Kidney (tissue), 14 donors: Measurements from ENCODE around the gene GM2A. TPM values are rescaled to one million over a fixed set of nuclear protein-coding genes. Genes with fewer than 3 reads are reported as not detected.

ENCODE experiments used
- DNase-seq, 5 donors: peaks; one replicate each; pipeline ENCODE4 v3.0.0-alpha.2; 2013 to 2020
- FAIRE-seq: peaks from 2 replicates; lab custom pipeline; 2012; peaks lifted over from hg19 to GRCh38; lab: Jason Lieb, UNC
- H3K27ac ChIP-seq, 2 donors: one replicate each; pipeline ENCODE4 v1.7.0; 2013; ENCODE audit warnings: low read depth in 2 of 2, low read length in 2 of 2, inconsistent platforms in 1 of 2
- H3K27me3 ChIP-seq: one replicate; pipeline ENCODE4 v1.7.1; 2013; ENCODE audit warnings: low read length, inconsistent platforms; ENCODE audit not compliant: control insufficient read depth, insufficient read depth
- H3K36me3 ChIP-seq, 3 donors: one replicate each; pipeline versions ENCODE4 v1.7.0 to v1.7.1; 2013; ENCODE audit warnings: low read length in 3 of 3, control low read depth in 1 of 3, inconsistent platforms in 1 of 3; ENCODE audit not compliant: insufficient read depth in 3 of 3, control insufficient read depth in 2 of 3
- H3K4me1 ChIP-seq, 3 donors: one replicate each; pipeline versions ENCODE4 v1.7.0 to v1.7.1; 2013; ENCODE audit warnings: low read length in 3 of 3, inconsistent platforms in 1 of 3, low read depth in 1 of 3; ENCODE audit not compliant: control insufficient read depth in 2 of 3, insufficient read depth in 2 of 3
- H3K4me3 ChIP-seq, 3 donors: one replicate each; pipeline versions ENCODE4 v1.7.0 to v1.8.1; 2013; ENCODE audit warnings: low read length in 3 of 3, control low read depth in 1 of 3, inconsistent platforms in 1 of 3
- H3K9ac ChIP-seq, 3 donors: one replicate each; pipeline versions ENCODE4 v1.7.0 to v1.7.1; 2013; ENCODE audit warnings: low read length in 3 of 3, control low read depth in 1 of 3, inconsistent platforms in 1 of 3
- H3K9me3 ChIP-seq, 3 donors: one replicate each; pipeline versions ENCODE4 v1.7.0 to v1.7.1; 2013; ENCODE audit warnings: low read length in 3 of 3, control low read depth in 1 of 3, inconsistent platforms in 1 of 3; ENCODE audit not compliant: control insufficient read depth in 2 of 3, insufficient read depth in 1 of 3
- intact Hi-C: fragments of 100-400 bp; cut with DNase I; formaldehyde crosslinking; loops from one replicate; pipeline ENCODE4 v1.11.1; 2022
- polyA plus RNA-seq: library from polyadenylated mRNA; stranded (reverse); fragments of 350-450 nt; fragmentation: Illumina TruSeq; extraction: RNeasy Lipid Tissue Mini Kit (QIAGEN cat#74804); gene quantifications from one replicate; pipeline ENCODE4 v1.2.3, GENCODE V29; 2014; ENCODE audit warnings: low read depth, low replicate concordance; ENCODE audit not compliant: insufficient read depth
- total RNA-seq: library from RNA; stranded (reverse); fragmentation: NEBNext Ultra II Directional; extraction: Animal tissue kit (Norgen Biotek cat#: 25700); gene quantifications from one replicate; pipeline ENCODE4 v1.2.1, GENCODE V29; 2021
- TF ChIP-seq, protein P1 (sequence below): IDR thresholded peaks from 3 replicates; pipeline ENCODE4 v1.5.1; 2012; ENCODE audit warnings: mild to moderate bottlenecking, moderate library complexity, borderline replicate concordance; ENCODE audit not compliant: insufficient read depth; ENCODE audit errors: extremely low read depth
- donor health status: control.
- donor health status: control.
- donor health status: control.
- donor health status: control.
- donor health status: control.
- donor health status: DM: yes; HTN: yes; CAD: no.
- donor health status: Normal renal cell carcinoma (clear cell type).

The GM2A gene
- total and polyA plus RNA-seq, 2 donors from 2014 or later: 13.7 to 29.8 TPM

DNA sequence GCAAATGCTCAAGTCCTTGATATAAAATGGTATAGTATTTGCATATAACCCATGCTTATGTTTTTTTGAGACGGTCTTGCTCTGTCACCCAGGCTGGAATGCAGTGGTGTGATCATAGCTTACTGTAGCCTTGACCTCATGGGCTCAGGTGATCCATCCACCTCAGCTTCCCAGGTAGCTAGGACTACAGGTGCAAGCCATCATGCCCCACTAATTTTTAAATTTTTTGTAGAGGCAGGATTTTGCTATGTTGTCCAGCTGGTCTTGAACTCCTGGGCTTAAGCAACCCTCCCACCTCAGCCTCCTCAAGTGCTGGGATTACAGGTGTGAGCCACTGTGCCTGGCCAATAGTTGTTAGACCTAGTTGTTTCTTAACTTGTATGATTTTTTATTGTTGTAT lies 33.3 kb downstream of the GM2A start:
- intact Hi-C loops: no loop called here
- Histone ChIP-seq H3K9me3 (no peaks in the 10 kb centered on the region), H3K27me3 (no peaks in the 10 kb centered on the region), H3K4me1 (no peaks in the 10 kb centered on the region), H3K4me3 (no peak overlapping the region), H3K27ac (no peak overlapping the region), H3K36me3 (no peaks in the 10 kb centered on the region), H3K9ac (no peak overlapping the region)
- TF ChIP-seq, protein P1, sequence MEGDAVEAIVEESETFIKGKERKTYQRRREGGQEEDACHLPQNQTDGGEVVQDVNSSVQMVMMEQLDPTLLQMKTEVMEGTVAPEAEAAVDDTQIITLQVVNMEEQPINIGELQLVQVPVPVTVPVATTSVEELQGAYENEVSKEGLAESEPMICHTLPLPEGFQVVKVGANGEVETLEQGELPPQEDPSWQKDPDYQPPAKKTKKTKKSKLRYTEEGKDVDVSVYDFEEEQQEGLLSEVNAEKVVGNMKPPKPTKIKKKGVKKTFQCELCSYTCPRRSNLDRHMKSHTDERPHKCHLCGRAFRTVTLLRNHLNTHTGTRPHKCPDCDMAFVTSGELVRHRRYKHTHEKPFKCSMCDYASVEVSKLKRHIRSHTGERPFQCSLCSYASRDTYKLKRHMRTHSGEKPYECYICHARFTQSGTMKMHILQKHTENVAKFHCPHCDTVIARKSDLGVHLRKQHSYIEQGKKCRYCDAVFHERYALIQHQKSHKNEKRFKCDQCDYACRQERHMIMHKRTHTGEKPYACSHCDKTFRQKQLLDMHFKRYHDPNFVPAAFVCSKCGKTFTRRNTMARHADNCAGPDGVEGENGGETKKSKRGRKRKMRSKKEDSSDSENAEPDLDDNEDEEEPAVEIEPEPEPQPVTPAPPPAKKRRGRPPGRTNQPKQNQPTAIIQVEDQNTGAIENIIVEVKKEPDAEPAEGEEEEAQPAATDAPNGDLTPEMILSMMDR: no peak
- FAIRE-seq (no peak), DNase-seq (peak in 1 of 5 donors; percentile 5)

DNA sequence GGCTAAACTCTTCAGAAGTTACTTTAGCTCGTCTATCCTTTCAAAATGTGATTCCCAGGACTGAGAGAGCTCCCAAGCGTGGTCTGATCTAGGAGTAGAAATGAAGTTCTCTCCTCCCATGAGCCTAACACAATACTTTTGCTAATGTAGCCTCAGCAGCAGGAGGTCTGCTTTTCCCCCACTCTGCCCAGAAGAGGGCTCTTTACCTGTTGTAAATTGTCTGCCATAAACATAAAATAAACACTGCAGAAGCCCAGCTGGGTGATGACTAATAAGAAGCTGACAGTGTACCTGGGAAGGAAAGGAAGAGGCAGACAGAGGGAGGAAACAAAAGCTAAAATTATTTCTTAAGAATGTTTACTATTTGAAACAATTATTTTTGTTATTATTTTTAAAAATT lies 35.2 kb downstream of the GM2A start:
- Histone ChIP-seq H3K9ac (no peak overlapping the region), H3K27ac (no peak overlapping the region), H3K4me1 (no peaks in the 10 kb centered on the region), H3K36me3 (no peaks in the 10 kb centered on the region), H3K9me3 (no peaks in the 10 kb centered on the region), H3K27me3 (no peaks in the 10 kb centered on the region), H3K4me3 (no peak overlapping the region)
- FAIRE-seq (no peak), DNase-seq (no peak)
- TF ChIP-seq, protein P1: no peak
- intact Hi-C loops: no loop called here

DNA sequence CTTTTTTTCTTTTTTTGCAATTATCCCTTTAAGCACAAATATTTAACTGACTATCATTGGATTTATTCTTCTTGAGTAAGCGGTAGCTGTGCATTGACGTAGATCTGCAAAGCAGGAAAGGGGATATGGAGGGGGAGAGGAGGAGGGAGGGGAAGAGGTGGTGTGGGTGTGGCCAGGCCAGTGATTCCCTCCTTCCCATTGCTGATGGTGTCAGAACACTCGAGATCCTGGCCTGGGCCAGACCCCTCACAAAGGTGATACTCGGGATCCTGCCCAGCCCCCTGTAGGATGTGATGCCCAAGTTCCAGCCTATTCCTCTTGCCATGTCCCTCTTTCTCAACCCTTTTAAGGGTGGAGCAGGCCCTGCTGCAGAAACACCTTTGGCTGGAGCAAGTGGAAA lies 40.6 kb downstream of the GM2A start:
- intact Hi-C loops: no loop called here
- FAIRE-seq (no peak), DNase-seq (no peak)
- Histone ChIP-seq H3K27me3 (no peaks in the 10 kb centered on the region), H3K9me3 (no peaks in the 10 kb centered on the region), H3K36me3 (no peaks in the 10 kb centered on the region), H3K4me3 (no peak overlapping the region), H3K4me1 (no peaks in the 10 kb centered on the region), H3K9ac (no peak overlapping the region), H3K27ac (no peak overlapping the region)
- TF ChIP-seq, protein P1: no peak

DNA sequence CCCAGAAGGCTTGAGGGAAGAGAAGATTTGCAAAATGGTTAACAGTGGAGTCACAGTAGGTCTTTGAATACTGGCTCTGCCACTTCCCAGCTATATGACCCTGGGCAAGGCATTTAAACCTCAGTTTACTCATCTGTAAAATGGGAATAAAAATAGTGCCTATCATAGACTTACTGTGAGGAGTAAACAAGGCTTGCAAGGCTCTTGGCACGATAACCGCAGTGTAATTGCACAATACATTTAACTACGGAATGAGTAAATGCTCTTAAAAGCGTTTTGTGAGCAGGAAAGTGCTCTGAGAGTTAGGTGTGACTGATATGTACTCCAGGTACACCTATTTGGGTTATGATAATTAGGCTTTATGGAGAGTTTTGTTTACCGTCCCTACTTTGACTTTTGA lies 42.2 kb downstream of the GM2A start:
- Histone ChIP-seq H3K4me1 (no peaks in the 10 kb centered on the region), H3K27me3 (no peaks in the 10 kb centered on the region), H3K4me3 (no peak overlapping the region), H3K9ac (no peak overlapping the region), H3K36me3 (no peaks in the 10 kb centered on the region), H3K27ac (no peak overlapping the region), H3K9me3 (no peaks in the 10 kb centered on the region)
- intact Hi-C loops: no loop called here
- DNase-seq (no peak), FAIRE-seq (no peak)
- TF ChIP-seq, protein P1: no peak
